Skeletal muscle tissue (tissue), 4 donors: Measurements from ENCODE around the gene C17orf113. TPM values are rescaled to one million over a fixed set of nuclear protein-coding genes. Genes with fewer than 3 reads are reported as not detected.

Experiments used
- H3K27ac ChIP-seq: one replicate; pipeline ENCODE4 v1.7.0; 2013; ENCODE audit warnings: mild to moderate bottlenecking, low read depth, low read length, inconsistent platforms
- H3K27me3 ChIP-seq, 3 donors: one replicate each; pipeline ENCODE4 v1.7.0; 2013; ENCODE audit warnings: low read length in 3 of 3; ENCODE audit not compliant: control insufficient read depth in 3 of 3, insufficient read depth in 3 of 3
- H3K36me3 ChIP-seq, 3 donors: one replicate each; pipeline ENCODE4 v1.7.0; 2013; ENCODE audit warnings: low read length in 3 of 3; ENCODE audit not compliant: control insufficient read depth in 3 of 3, insufficient read depth in 3 of 3
- H3K4me1 ChIP-seq, 3 donors: one replicate each; pipeline ENCODE4 v1.7.0; 2013; ENCODE audit warnings: low read length in 3 of 3, mild to moderate bottlenecking in 3 of 3; ENCODE audit not compliant: control insufficient read depth in 3 of 3, insufficient read depth in 3 of 3
- H3K4me3 ChIP-seq, 3 donors: one replicate each; pipeline ENCODE4 v1.7.0; 2013; ENCODE audit warnings: low read length in 3 of 3
- H3K9ac ChIP-seq, 3 donors: one replicate each; pipeline ENCODE4 v1.7.0; 2013; ENCODE audit warnings: low read length in 3 of 3, mild to moderate bottlenecking in 3 of 3, moderate library complexity in 2 of 3, low read depth in 1 of 3
- H3K9me3 ChIP-seq, 3 donors: one replicate each; pipeline ENCODE4 v1.7.0; 2013; ENCODE audit warnings: low read length in 3 of 3; ENCODE audit not compliant: control insufficient read depth in 3 of 3
- total RNA-seq: library from RNA; depleted of rRNA; stranded (reverse); fragments of >200 nt; gene quantifications from one replicate; pipeline ENCODE4 v1.2.3, GENCODE V29; 2014
- donor health status: Osteomylitis.

Gene C17orf113
- total RNA-seq, 1 donor from 2014 or later, result 1.6 TPM

- Histone ChIP-seq H3K4me1 (peaks cover 4 to 11% (median 11%) of the 10 kb centered on the region in 3 donors), H3K4me3 (no peak overlapping the region), H3K36me3 (peaks cover 0 to 2% (median 0%) of the 10 kb centered on the region in 3 donors), H3K27ac (no peak overlapping the region), H3K27me3 (no peaks in the 10 kb centered on the region), H3K9ac (no peak overlapping the region), H3K9me3 (no peaks in the 10 kb centered on the region)
These were observed 4.7 kb downstream of the C17orf113 start for GRCh38 chr17:42045719-42046118.

- Histone ChIP-seq H3K9ac (no peak overlapping the region), H3K4me1 (peaks cover 0 to 3% (median 0%) of the 10 kb centered on the region in 3 donors), H3K9me3 (no peaks in the 10 kb centered on the region), H3K27me3 (no peaks in the 10 kb centered on the region), H3K27ac (no peak overlapping the region), H3K36me3 (peaks cover 0 to 2% (median 0%) of the 10 kb centered on the region in 3 donors), H3K4me3 (no peak overlapping the region)
These were observed 7.6 kb downstream of the C17orf113 start for GRCh38 chr17:42042598-42043319.

DNA sequence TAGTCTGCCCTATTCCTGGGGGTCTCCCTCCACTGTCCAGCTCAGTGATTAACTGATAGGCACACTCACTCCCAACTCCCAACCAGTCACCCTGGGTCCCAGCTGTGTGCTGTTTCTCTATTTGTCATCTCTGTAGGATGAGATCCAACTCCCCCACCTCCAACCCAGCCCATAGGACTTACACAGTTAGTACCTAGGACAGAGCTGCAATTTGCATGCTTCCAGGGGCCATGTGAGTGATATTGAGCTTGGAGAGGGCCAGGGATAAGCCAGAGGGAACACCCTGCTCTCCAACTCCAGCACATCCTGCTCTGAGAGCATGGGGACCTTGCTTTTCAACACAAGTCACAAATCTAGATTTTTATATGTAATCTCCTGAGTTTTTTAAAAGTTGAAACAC lies 8.8 kb downstream of the C17orf113 start:
- H3K27ac ChIP-seq, result no peak overlapping the region
- no peak overlapping the region for H3K4me3 ChIP-seq

GRCh38 chr17:42040818-42041217 lies 9.6 kb downstream of the C17orf113 start:
- peaks cover 0 to 3% (median 0%) of the 10 kb centered on the region in 3 donors for H3K4me1 ChIP-seq
- no peaks in the 10 kb centered on the region for H3K27me3 ChIP-seq
- H3K9me3 ChIP-seq, result no peaks in the 10 kb centered on the region
- no peak overlapping the region for H3K4me3 ChIP-seq
- H3K27ac ChIP-seq, result no peak overlapping the region
- peaks cover 0 to 2% (median 0%) of the 10 kb centered on the region in 3 donors for H3K36me3 ChIP-seq
- H3K9ac ChIP-seq, result no peak overlapping the region

More for the DNA sequence above, 8.8 kb downstream of the C17orf113 start:
- no peaks in the 10 kb centered on the region for H3K27me3 ChIP-seq
- H3K9ac ChIP-seq, result no peak overlapping the region
- peaks cover 0 to 3% (median 0%) of the 10 kb centered on the region in 3 donors for H3K4me1 ChIP-seq
- peaks cover 0 to 2% (median 0%) of the 10 kb centered on the region in 3 donors for H3K36me3 ChIP-seq
- no peaks in the 10 kb centered on the region for H3K9me3 ChIP-seq

- H3K36me3 ChIP-seq, result peaks cover 0 to 2% (median 0%) of the 10 kb centered on the region in 3 donors
- no peak overlapping the region for H3K27ac ChIP-seq
- H3K9ac ChIP-seq, result peak overlapping the region in 1 of 3 donors; percentile 25
- no peak overlapping the region for H3K4me3 ChIP-seq
- no peaks in the 10 kb centered on the region for H3K27me3 ChIP-seq
- peaks cover 0 to 3% (median 0%) of the 10 kb centered on the region in 3 donors for H3K4me1 ChIP-seq
- no peaks in the 10 kb centered on the region for H3K9me3 ChIP-seq
These were observed 10.3 kb downstream of the C17orf113 start for GRCh38 chr17:42039794-42040763.

GRCh38 chr17:42038221-42038973 lies 12.0 kb downstream of the C17orf113 start:
- no peaks in the 10 kb centered on the region for H3K9me3 ChIP-seq
- peaks cover 0 to 2% (median 0%) of the 10 kb centered on the region in 3 donors for H3K36me3 ChIP-seq
- H3K27me3 ChIP-seq, result no peaks in the 10 kb centered on the region
- H3K4me3 ChIP-seq, result no peak overlapping the region
- H3K27ac ChIP-seq, result no peak overlapping the region
- H3K4me1 ChIP-seq, result peaks cover 0 to 3% (median 0%) of the 10 kb centered on the region in 3 donors
- H3K9ac ChIP-seq, result no peak overlapping the region

GRCh38 chr17:42034059-42034458 lies 16.3 kb downstream of the C17orf113 start:
- no peaks in the 10 kb centered on the region for H3K4me1 ChIP-seq
- no peak overlapping the region for H3K9ac ChIP-seq
- H3K36me3 ChIP-seq, result no peaks in the 10 kb centered on the region
- no peak overlapping the region for H3K4me3 ChIP-seq
- H3K27ac ChIP-seq, result no peak overlapping the region
- H3K27me3 ChIP-seq, result no peaks in the 10 kb centered on the region
- H3K9me3 ChIP-seq, result no peaks in the 10 kb centered on the region

GRCh38 chr17:42031584-42031983 lies 18.8 kb downstream of the C17orf113 start:
- H3K27me3 ChIP-seq, result no peaks in the 10 kb centered on the region
- no peak overlapping the region for H3K4me3 ChIP-seq
- H3K9ac ChIP-seq, result no peak overlapping the region
- no peaks in the 10 kb centered on the region for H3K9me3 ChIP-seq
- peaks cover 0 to 2% (median 0%) of the 10 kb centered on the region in 3 donors for H3K36me3 ChIP-seq
- H3K27ac ChIP-seq, result no peak overlapping the region
- H3K4me1 ChIP-seq, result peaks cover 0 to 2% (median 0%) of the 10 kb centered on the region in 3 donors

- Histone ChIP-seq H3K4me1 (peaks cover 15 to 22% (median 17%) of the 10 kb centered on the region in 3 donors), H3K27ac (no peak overlapping the region), H3K9me3 (no peaks in the 10 kb centered on the region), H3K36me3 (peaks cover 6 to 9% (median 9%) of the 10 kb centered on the region in 3 donors), H3K9ac (peak overlapping the region in 1 of 3 donors; percentile 16), H3K4me3 (no peak overlapping the region), H3K27me3 (no peaks in the 10 kb centered on the region)
These were observed 21.6 kb downstream of the C17orf113 start for GRCh38 chr17:42028791-42029127.
